OCI-LY1 (cell line): ENCODE data around the gene IRAK1.

Experiments used
- CTCF ChIP-seq: fragments of 200-600 bp; sonication (generic), shearing (Covaris generic); IDR thresholded peaks from 2 replicates; pipeline ENCODE4 v1.5.1; 2017; ENCODE audit warnings: mild to moderate bottlenecking, antibody characterized with exemption, low read length, moderate library complexity, mixed read lengths
- EZH2 ChIP-seq: fragments of 200-600 bp; sonication (generic), shearing (Covaris generic); IDR thresholded peaks from 2 replicates; pipeline ENCODE4 v1.8.0; 2017; ENCODE audit warnings: borderline replicate concordance, mixed run types, mild to moderate bottlenecking, antibody characterized with exemption, low read length, moderate library complexity, mixed read lengths

GRCh38 chrX:154002215-154002719 lies 17.4 kb downstream of the IRAK1 start:
- TF ChIP-seq CTCF (no peak), EZH2 (no peak)
